ENCODE results near the gene DGAT2.

The DGAT2 gene

GRCh38 chr11:75781296-75781695, 12.7 kb downstream of the DGAT2 start:
- Mint-ChIP-seq H3K27ac (no peak overlapping the region), H3K4me1 (no peaks in the 10 kb centered on the region), H3K36me3 (ENCODE audit: low read depth) (no peaks in the 10 kb centered on the region), H3K9me3 (no peaks in the 10 kb centered on the region), H3K4me3 (no peak overlapping the region), H3K27me3 (ENCODE audit: low read depth, poor library complexity) (peaks cover 3% of the 10 kb centered on the region)
- no peak for DNase-seq
- TF ChIP-seq, protein P1, sequence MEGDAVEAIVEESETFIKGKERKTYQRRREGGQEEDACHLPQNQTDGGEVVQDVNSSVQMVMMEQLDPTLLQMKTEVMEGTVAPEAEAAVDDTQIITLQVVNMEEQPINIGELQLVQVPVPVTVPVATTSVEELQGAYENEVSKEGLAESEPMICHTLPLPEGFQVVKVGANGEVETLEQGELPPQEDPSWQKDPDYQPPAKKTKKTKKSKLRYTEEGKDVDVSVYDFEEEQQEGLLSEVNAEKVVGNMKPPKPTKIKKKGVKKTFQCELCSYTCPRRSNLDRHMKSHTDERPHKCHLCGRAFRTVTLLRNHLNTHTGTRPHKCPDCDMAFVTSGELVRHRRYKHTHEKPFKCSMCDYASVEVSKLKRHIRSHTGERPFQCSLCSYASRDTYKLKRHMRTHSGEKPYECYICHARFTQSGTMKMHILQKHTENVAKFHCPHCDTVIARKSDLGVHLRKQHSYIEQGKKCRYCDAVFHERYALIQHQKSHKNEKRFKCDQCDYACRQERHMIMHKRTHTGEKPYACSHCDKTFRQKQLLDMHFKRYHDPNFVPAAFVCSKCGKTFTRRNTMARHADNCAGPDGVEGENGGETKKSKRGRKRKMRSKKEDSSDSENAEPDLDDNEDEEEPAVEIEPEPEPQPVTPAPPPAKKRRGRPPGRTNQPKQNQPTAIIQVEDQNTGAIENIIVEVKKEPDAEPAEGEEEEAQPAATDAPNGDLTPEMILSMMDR (IDR thresholded peaks at IDR 0.05): no peak

DNA sequence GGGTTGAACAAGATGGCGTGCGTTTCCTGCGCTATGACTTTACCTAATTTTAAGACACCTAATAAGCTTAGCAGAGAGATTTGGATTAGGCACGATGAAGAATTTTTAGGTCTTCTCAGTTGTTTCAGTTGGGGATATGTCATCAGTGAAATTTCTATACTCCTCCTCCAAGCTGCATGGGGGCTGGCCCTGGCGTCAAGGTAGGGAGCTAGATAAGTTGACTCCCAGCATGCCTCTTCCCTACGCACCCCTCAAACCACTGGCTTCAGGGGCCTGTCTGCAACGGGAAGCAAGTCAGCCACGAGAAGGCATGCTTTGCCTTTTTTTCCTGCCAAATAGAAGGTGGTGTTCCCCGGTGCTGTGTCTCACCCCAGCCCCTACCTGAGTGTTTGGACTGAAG, 13.3 kb downstream of the DGAT2 start:
- H3K9me3 Mint-ChIP-seq: no peaks in the 10 kb centered on the region
- no peak overlapping the region for H3K4me3 Mint-ChIP-seq
- TF ChIP-seq, protein P1 (IDR thresholded peaks at IDR 0.05): no peak
- peaks cover 3% of the 10 kb centered on the region for H3K27me3 Mint-ChIP-seq (ENCODE audit: low read depth, poor library complexity)
- no peaks in the 10 kb centered on the region for H3K4me1 Mint-ChIP-seq
- no peak for DNase-seq
- no peak overlapping the region for H3K27ac Mint-ChIP-seq
- H3K36me3 Mint-ChIP-seq (ENCODE audit: low read depth): no peaks in the 10 kb centered on the region

GRCh38 chr11:75782540-75783263, 14.1 kb downstream of the DGAT2 start:
- no peaks in the 10 kb centered on the region for H3K9me3 Mint-ChIP-seq
- H3K27ac Mint-ChIP-seq: no peak overlapping the region
- TF ChIP-seq, protein P1 (IDR thresholded peaks at IDR 0.05): no peak
- peaks cover 3% of the 10 kb centered on the region for H3K27me3 Mint-ChIP-seq (ENCODE audit: low read depth, poor library complexity)
- H3K36me3 Mint-ChIP-seq (ENCODE audit: low read depth): no peaks in the 10 kb centered on the region
- DNase-seq: no peak
- H3K4me1 Mint-ChIP-seq: no peaks in the 10 kb centered on the region
- no peak overlapping the region for H3K4me3 Mint-ChIP-seq

DNA sequence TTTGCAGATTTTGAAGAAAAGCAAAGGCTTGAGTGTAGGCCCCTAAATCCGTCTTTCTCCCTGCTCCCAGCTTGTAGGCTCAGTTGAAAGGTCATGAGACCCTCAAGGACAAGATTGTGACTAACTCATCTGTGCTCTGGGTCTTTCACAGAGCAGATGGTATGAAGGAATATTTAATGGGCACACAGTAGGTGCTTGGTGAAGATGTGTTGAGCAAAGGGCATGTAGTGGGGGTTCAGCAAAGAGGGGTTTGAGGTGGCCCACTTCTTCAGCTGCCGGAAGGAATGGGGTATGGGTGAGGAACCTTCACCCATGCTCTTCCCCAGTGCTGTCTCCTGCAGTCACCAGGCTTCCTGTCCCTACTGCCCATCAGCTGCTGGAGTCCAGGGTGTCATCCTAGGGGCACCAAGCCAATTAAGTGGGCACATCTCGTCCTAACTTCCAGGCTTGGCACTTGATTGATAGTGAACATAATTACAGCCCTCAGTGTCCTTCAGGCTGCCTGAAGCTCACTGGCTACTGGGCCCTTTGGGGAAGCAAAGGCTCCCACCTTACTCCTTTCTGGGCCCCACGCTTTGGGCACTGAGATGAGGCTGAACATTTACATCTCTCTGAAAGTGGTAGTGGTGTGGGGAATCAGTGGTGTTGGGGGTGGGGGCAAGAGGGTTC, 15.0 kb downstream of the DGAT2 start:
- no peak for DNase-seq
- H3K9me3 Mint-ChIP-seq: no peaks in the 10 kb centered on the region
- H3K36me3 Mint-ChIP-seq (ENCODE audit: low read depth): no peaks in the 10 kb centered on the region
- H3K27ac Mint-ChIP-seq: no peak overlapping the region
- peaks cover 8% of the 10 kb centered on the region for H3K27me3 Mint-ChIP-seq (ENCODE audit: low read depth, poor library complexity)
- no peaks in the 10 kb centered on the region for H3K4me1 Mint-ChIP-seq
- no peak overlapping the region for H3K4me3 Mint-ChIP-seq
- TF ChIP-seq, protein P1 (IDR thresholded peaks at IDR 0.05): no peak

GRCh38 chr11:75784085-75784478, 15.5 kb downstream of the DGAT2 start:
- peaks cover 13% of the 10 kb centered on the region for H3K27me3 Mint-ChIP-seq (ENCODE audit: low read depth, poor library complexity)
- DNase-seq: no peak
- TF ChIP-seq, protein P1 (IDR thresholded peaks at IDR 0.05): no peak
- H3K36me3 Mint-ChIP-seq (ENCODE audit: low read depth): no peaks in the 10 kb centered on the region
- H3K4me1 Mint-ChIP-seq: no peaks in the 10 kb centered on the region
- no peak overlapping the region for H3K4me3 Mint-ChIP-seq
- H3K27ac Mint-ChIP-seq: no peak overlapping the region
- H3K9me3 Mint-ChIP-seq: no peaks in the 10 kb centered on the region

GRCh38 chr11:75784506-75784905, 15.9 kb downstream of the DGAT2 start:
- Mint-ChIP-seq H3K27me3 (ENCODE audit: low read depth, poor library complexity) (peaks cover 15% of the 10 kb centered on the region), H3K27ac (no peak overlapping the region), H3K4me1 (no peaks in the 10 kb centered on the region), H3K9me3 (no peaks in the 10 kb centered on the region), H3K36me3 (ENCODE audit: low read depth) (no peaks in the 10 kb centered on the region), H3K4me3 (no peak overlapping the region)
- TF ChIP-seq, protein P1 (IDR thresholded peaks at IDR 0.05): no peak
- DNase-seq: no peak

All from nephron progenitor cell (in vitro differentiated cells).